Measurements from ENCODE around the gene PXMP4.
A peak's percentile ranks its signal among the peaks of the same experiment; 100 is the strongest.
"Not testable (repeated sequence)": the region's sequence is repeated elsewhere in the genome, so short reads cannot be mapped to it uniquely, and the experiment has no call there.

The PXMP4 gene

GRCh38 chr20:33719989-33720709 lies at the start of gene PXMP4:
PXMP4 (minus strand) TSS chr20:33720310; CDS start chr20:33720207, 103 bp downstream.
- Mint-ChIP-seq H3K9me3 (no peaks in the 10 kb centered on the region), H3K27me3 (no peaks in the 10 kb centered on the region), H3K4me3 (peak within 1 kb of the TSS; percentile 92), H3K4me1 (ENCODE audit: low read depth) (peaks cover 22% of the 10 kb centered on the region), H3K27ac (peak within 1 kb of the TSS; percentile 91), H3K36me3 (ENCODE audit: low read depth) (no peaks in the 10 kb centered on the region)

DNA sequence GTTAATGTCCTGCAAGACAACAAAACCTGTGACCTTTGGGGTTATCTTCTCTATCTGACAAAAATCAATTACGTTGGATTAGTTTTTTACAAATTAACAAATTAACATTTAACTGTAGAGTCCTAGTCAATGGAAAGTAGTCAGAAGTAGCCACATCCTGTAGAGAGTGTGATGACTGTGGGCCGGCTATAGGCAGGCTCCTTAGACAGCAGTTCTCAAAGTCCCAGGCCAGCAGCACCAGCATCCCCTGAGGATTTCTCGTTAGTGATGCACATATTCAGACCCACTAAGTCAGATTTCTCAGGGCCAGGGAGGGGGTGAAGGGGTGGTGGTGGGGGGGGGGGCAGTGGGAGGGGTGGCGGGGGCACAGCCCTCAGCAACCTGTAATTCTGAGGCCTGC lies 48.9 kb upstream of the PXMP4 start:
- Mint-ChIP-seq H3K4me1 (ENCODE audit: low read depth) (peaks cover 17% of the 10 kb centered on the region), H3K4me3 (no peak overlapping the region), H3K27ac (no peak overlapping the region), H3K9me3 (no peaks in the 10 kb centered on the region), H3K36me3 (ENCODE audit: low read depth) (peaks cover 32% of the 10 kb centered on the region), H3K27me3 (no peaks in the 10 kb centered on the region)

DNA sequence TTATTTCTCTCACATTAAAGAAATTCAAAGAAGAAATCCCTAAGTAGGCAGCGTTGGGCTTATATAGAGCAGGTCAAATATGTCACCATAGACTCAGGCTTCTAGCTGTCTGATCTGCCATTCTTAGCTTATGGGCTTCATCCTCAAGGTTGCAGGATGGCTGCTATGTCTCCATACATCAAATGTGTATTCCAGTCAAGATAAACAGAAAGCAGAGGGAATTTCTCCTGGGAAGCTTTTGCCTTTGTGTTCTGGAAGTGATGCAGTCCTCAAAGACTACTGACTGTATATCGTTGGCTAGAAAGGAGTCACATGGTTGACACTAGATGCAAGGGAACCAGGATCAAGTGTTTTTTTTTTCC lies 47.6 kb upstream of the PXMP4 start:
- peaks cover 31% of the 10 kb centered on the region for H3K36me3 Mint-ChIP-seq (ENCODE audit: low read depth)
- H3K4me3 Mint-ChIP-seq: no peak overlapping the region
- no peaks in the 10 kb centered on the region for H3K9me3 Mint-ChIP-seq
- H3K4me1 Mint-ChIP-seq (ENCODE audit: low read depth): peaks cover 4% of the 10 kb centered on the region
- no peaks in the 10 kb centered on the region for H3K27me3 Mint-ChIP-seq
- H3K27ac Mint-ChIP-seq: no peak overlapping the region

GRCh38 chr20:33766686-33767085 lies 46.6 kb upstream of the PXMP4 start:
- Mint-ChIP-seq H3K9me3 (no peaks in the 10 kb centered on the region), H3K4me1 (ENCODE audit: low read depth) (no peaks in the 10 kb centered on the region), H3K27me3 (no peaks in the 10 kb centered on the region), H3K27ac (peak overlapping the region; percentile 26), H3K4me3 (no peak overlapping the region), H3K36me3 (ENCODE audit: low read depth) (peaks cover 33% of the 10 kb centered on the region)

DNA sequence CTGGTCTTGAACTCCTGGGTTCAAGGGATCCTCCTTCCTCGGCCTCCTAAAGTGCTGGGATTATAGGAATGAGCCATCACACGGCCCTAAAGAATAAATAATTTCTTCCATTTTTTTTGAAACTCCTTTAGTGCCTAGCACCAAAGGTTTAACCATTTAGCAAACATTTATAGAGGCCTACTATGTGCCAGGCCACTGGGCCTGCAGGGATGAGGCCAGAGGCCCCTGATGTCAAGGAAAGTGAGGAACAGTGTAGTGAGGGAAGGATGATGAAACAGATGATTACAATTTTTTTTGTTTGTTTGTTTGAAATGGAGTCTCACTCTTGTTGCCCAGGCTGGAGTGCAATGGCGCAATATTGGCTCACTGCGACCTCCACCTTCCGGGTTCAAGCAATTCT lies 45.5 kb upstream of the PXMP4 start:
- Mint-ChIP-seq H3K9me3 (no peaks in the 10 kb centered on the region), H3K4me3 (no peak overlapping the region), H3K4me1 (ENCODE audit: low read depth) (no peaks in the 10 kb centered on the region), H3K27me3 (no peaks in the 10 kb centered on the region), H3K27ac (no peak overlapping the region), H3K36me3 (ENCODE audit: low read depth) (peaks cover 33% of the 10 kb centered on the region)

DNA sequence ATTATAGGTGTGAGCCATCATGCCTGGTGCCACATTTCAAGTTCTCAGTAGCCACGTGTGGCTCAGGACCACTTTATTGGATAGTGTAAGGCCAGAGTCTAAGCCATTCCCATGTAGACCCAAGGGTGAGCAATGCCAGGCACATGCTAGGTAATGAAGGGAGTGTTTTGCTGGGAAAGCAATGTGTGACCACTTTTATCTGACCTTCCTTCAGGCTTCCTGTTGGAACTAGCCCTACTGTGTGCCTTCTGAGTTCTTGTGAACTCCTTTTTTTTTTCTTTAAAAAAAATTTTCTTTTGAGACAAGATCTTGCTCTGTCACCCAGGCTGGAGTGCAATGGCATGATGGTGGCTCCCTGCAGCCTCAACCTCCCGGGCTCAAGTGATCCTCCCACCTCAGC lies 45.0 kb upstream of the PXMP4 start:
- no peaks in the 10 kb centered on the region for H3K27me3 Mint-ChIP-seq
- no peak overlapping the region for H3K27ac Mint-ChIP-seq
- H3K4me3 Mint-ChIP-seq: no peak overlapping the region
- H3K4me1 Mint-ChIP-seq (ENCODE audit: low read depth): no peaks in the 10 kb centered on the region
- H3K36me3 Mint-ChIP-seq (ENCODE audit: low read depth): peaks cover 33% of the 10 kb centered on the region
- H3K9me3 Mint-ChIP-seq: no peaks in the 10 kb centered on the region

DNA sequence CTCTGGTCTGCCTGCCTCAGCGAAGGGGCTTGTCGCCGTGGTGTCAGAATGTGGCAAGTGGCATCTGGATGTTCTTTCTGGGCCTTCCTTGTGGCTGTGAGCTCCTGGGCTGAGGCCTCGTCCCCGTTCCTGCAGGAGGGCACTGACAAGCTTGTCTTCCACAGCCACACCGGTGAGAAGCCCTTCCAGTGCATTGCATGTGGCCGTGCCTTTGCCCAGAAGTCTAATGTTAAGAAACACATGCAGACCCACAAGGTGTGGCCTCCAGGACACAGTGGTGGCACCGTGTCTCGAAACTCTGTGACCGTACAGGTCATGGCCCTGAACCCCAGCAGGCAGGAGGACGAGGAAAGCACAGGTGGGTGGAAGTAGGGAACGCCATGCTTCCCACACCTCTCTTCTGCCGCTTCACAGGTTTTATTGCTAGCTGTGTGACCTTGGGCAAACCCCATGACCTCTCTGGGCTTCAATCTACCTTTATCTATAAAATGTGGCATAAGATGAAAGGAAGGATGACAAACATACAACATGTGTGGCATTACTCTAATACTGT lies 41.7 kb upstream of the PXMP4 start:
- no peaks in the 10 kb centered on the region for H3K27me3 Mint-ChIP-seq

DNA sequence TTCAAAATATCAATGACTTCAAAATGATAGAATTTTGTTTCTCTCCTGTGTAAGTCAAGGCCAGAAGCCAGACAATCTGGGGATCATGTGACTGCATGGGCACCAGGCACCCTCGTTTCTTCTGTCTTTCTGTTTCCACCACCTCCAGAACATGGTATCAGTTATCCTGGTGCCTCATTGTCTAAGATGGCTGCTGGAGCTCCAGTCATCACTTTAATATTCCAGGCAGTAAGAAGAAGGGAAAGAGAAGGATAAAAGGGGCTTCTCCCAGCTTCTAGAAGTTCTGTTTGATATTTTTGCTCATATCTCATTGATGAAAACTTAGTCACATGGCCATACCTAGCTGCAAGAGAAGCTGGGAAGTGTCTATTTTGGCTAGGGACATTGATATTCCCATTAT lies 37.3 kb upstream of the PXMP4 start:
- Mint-ChIP-seq H3K36me3 (ENCODE audit: low read depth) (peaks cover 35% of the 10 kb centered on the region), H3K4me3 (no peak overlapping the region), H3K4me1 (ENCODE audit: low read depth) (peaks cover 6% of the 10 kb centered on the region), H3K27ac (no peak overlapping the region), H3K27me3 (no peaks in the 10 kb centered on the region), H3K9me3 (peaks cover 5% of the 10 kb centered on the region)

More for the DNA sequence above, 41.7 kb upstream of the PXMP4 start:
- Mint-ChIP-seq H3K9me3 (peaks cover 5% of the 10 kb centered on the region), H3K4me1 (ENCODE audit: low read depth) (no peaks in the 10 kb centered on the region), H3K27ac (no peak overlapping the region), H3K4me3 (no peak overlapping the region), H3K36me3 (ENCODE audit: low read depth) (peaks cover 40% of the 10 kb centered on the region)

- H3K9me3 Mint-ChIP-seq: peaks cover 5% of the 10 kb centered on the region
- peaks cover 33% of the 10 kb centered on the region for H3K36me3 Mint-ChIP-seq (ENCODE audit: low read depth)
- no peak overlapping the region for H3K27ac Mint-ChIP-seq
- H3K4me3 Mint-ChIP-seq: no peak overlapping the region
- H3K4me1 Mint-ChIP-seq (ENCODE audit: low read depth): peaks cover 6% of the 10 kb centered on the region
- no peaks in the 10 kb centered on the region for H3K27me3 Mint-ChIP-seq
Measured at GRCh38 chr20:33757046-33757445, 36.9 kb upstream of the PXMP4 start.

DNA sequence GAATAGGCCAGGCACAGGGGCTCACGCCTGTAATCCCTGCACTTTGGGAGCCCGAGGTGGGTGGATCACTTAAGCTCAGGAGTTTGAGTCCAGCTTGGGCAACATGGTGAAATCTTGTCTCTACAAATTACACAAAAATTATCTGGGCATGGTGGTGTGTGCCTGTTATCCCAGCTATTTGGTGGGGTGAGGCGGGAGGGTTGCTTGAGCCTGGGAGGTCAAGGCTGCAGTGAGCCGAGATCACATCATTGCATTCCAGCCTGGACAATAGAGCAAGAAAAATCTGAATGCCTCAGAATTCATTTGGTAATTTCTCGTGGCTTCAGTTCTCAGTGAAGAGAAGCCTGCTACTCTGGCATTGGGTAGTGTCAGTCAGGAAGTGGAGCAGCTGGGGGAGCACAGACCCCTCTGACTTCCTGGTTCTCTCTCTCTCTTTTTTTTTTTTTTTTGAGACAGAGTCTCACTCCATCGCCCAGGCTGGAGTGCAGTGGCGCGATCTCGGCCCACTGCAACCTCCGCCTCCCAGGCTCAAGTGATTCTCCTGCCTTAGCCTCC lies 35.9 kb upstream of the PXMP4 start:
- not testable (repeated sequence) for H3K4me3 Mint-ChIP-seq; H3K9me3 Mint-ChIP-seq; H3K4me1 Mint-ChIP-seq (ENCODE audit: low read depth); H3K27me3 Mint-ChIP-seq
- Mint-ChIP-seq H3K36me3 (ENCODE audit: low read depth) (peaks cover 37% of the 10 kb centered on the region), H3K27ac (peak overlapping the region; percentile 21)

- H3K4me1 Mint-ChIP-seq (ENCODE audit: low read depth): peaks cover 6% of the 10 kb centered on the region
- no peak overlapping the region for H3K4me3 Mint-ChIP-seq
- no peaks in the 10 kb centered on the region for H3K27me3 Mint-ChIP-seq
- peaks cover 41% of the 10 kb centered on the region for H3K36me3 Mint-ChIP-seq (ENCODE audit: low read depth)
- H3K27ac Mint-ChIP-seq: no peak overlapping the region
- H3K9me3 Mint-ChIP-seq: peaks cover 5% of the 10 kb centered on the region
Measured at GRCh38 chr20:33753763-33754162, 33.7 kb upstream of the PXMP4 start.

- Mint-ChIP-seq H3K36me3 (ENCODE audit: low read depth) (peaks cover 44% of the 10 kb centered on the region), H3K27me3 (no peaks in the 10 kb centered on the region), H3K9me3 (peaks cover 5% of the 10 kb centered on the region), H3K27ac (no peak overlapping the region), H3K4me1 (ENCODE audit: low read depth) (peaks cover 6% of the 10 kb centered on the region), H3K4me3 (no peak overlapping the region)
Measured at GRCh38 chr20:33753143-33753542, 33.0 kb upstream of the PXMP4 start.

DNA sequence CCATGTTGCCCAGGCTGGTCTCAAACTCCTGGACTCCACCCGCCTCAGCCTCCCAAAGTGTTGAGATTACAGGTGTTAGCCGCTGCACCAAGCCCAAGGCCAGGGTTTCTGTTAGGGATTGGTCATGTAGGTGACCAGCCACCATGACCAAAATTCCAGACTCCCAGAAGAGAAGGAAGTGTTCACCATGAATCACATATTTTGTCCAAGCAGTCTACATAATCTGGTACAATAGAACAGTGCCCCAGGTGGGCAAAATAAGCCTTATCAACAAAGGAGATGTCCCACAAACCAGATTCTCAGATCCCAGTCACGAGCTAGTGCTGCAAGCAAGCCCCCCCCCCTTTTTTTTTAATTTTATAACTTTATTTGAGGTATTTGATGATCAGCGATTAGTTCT lies 31.7 kb upstream of the PXMP4 start:
- peaks cover 38% of the 10 kb centered on the region for H3K36me3 Mint-ChIP-seq (ENCODE audit: low read depth)
- peaks cover 6% of the 10 kb centered on the region for H3K4me1 Mint-ChIP-seq (ENCODE audit: low read depth)
- H3K9me3 Mint-ChIP-seq: no peaks in the 10 kb centered on the region
- H3K4me3 Mint-ChIP-seq: no peak overlapping the region
- no peaks in the 10 kb centered on the region for H3K27me3 Mint-ChIP-seq
- no peak overlapping the region for H3K27ac Mint-ChIP-seq

DNA sequence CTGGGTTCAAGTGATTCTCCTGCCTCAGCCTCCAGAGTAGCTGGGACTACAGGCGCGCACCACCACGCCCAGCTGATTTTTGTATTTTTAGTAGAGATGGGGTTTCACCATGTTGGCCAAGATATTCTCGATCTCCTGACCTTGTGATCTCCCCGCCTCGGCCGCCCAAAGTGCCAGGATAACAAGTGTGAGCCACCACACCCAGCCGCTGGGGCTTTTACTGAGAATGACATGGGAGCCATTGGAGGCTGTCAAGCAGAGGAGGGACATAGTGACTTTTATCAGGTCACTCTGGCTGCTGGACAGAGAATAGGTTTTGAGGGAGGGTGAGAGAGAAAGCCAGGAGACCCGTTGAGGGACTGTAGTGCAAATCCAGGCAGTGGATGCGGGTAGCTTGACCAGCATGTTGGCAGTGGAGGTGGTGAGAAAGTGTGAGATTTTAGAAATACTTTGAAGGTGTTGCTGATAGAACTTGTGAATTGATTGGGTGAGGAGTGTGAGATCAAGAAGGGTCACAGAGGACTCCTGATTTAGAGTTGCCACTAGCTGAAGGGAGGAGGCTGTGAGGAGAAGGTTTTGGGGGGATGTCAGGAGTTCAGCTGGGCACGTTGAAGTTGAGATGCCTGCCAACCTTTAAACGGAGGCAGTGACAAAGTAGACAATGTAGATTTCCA lies 26.4 kb upstream of the PXMP4 start:
- Mint-ChIP-seq H3K27ac (no peak overlapping the region), H3K36me3 (ENCODE audit: low read depth) (peaks cover 31% of the 10 kb centered on the region), H3K27me3 (no peaks in the 10 kb centered on the region), H3K9me3 (no peaks in the 10 kb centered on the region), H3K4me1 (ENCODE audit: low read depth) (no peaks in the 10 kb centered on the region), H3K4me3 (no peak overlapping the region)

- no peak overlapping the region for H3K27ac Mint-ChIP-seq
- peaks cover 22% of the 10 kb centered on the region for H3K36me3 Mint-ChIP-seq (ENCODE audit: low read depth)
- H3K4me1 Mint-ChIP-seq (ENCODE audit: low read depth): no peaks in the 10 kb centered on the region
- no peaks in the 10 kb centered on the region for H3K9me3 Mint-ChIP-seq
- no peak overlapping the region for H3K4me3 Mint-ChIP-seq
- no peaks in the 10 kb centered on the region for H3K27me3 Mint-ChIP-seq
Measured at GRCh38 chr20:33744773-33745385, 24.8 kb upstream of the PXMP4 start.
